Measurements from ENCODE around the gene HACD3. TPM values are rescaled to one million over a fixed set of nuclear protein-coding genes. Genes with fewer than 3 reads are reported as not detected.

The HACD3 gene
- polyA plus RNA-seq, 1 of the 3 experiments (the other 2 are of a cell fraction), result 45.7 TPM

DNA sequence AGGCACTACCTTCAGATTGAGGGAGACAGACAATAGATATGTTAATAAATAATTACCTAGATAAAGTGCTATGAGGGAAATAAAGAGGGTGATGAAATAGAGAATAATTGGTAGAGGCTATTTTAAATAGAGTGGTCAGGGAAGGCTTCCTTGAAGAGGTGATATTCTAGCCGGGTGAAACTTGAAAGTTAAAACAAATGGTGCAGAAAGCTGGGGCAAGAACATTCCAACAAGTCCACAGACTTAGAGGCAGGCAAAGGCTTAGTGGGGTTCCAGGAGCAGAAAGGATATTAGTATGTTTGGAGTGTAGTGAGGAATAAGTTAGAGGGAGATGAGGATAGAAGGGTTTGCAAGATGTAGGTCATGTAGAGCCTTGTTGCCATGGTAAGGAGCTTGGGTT is 10.1 kb downstream of the HACD3 start:
- H4K20me1 ChIP-seq (ENCODE audit: insufficient read depth), result peaks cover 51% of the 10 kb centered on the region
- POLR2A ChIA-PET, result interaction anchor here (0.8 kb wide), 1 partner anchor 10 kb away, joined by 3 read pairs; the partner anchor contains the start of gene HACD3

DNA sequence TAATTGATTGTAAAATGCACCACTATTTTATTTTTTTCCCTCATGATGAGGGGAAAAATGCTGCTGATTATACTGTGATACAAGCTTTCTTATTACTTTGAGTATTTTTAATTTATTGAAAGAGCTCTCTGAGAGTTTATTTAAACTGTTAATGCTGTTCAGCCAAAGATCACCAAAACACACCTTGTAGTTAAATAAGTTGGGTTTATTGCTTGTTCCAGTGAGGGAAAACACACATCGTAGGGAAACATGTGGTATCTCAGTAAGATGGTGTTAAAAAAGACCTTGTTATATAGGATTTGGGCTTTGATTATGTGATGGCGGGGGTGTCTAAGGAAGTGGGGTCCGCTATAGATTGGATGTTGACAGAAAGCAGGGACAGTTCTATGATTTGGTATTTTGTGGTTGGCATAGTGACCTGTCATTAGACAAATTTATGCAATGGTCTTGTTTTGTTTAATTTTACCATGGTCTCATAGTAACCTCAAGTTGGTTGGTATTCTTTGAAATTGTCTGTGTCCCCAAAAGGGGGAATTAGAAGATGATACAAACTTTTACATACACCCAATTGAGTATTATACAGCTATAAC is 11.1 kb downstream of the HACD3 start:
- no peak overlapping the region for H3K9ac ChIP-seq
- H3K9me3 ChIP-seq, result no peaks in the 10 kb centered on the region
- no peaks in the 10 kb centered on the region; the same call in 1 of the 2 replicates for H3K9me2 ChIP-seq
- no peaks in the 10 kb centered on the region for H3F3A ChIP-seq (replicated peaks; ENCODE audit: insufficient read depth)
- peaks cover 0 to 9% of the 10 kb centered on the region in 2 experiments for H3K36me3 ChIP-seq (replicated peaks in 1 of 2; ENCODE audit: control insufficient read depth in 1 of 2, insufficient read depth in 2 of 2, low read length in 1 of 2)
- no peak overlapping the region for H2AFZ ChIP-seq (ENCODE audit: low read depth)
- H3K27me3 ChIP-seq (ENCODE audit: insufficient read depth), result no peaks in the 10 kb centered on the region
- H4K20me1 ChIP-seq (ENCODE audit: insufficient read depth), result peaks cover 48% of the 10 kb centered on the region
- WGBS (ENCODE audit: low lambda C conversion rate), result 92% methylated on average over 3 of the region's 3 CpGs
- no peak overlapping the region for H3K4me2 ChIP-seq
- H3K79me2 ChIP-seq (ENCODE audit: insufficient read depth), result peaks cover 97% of the 10 kb centered on the region
- CTCF ChIA-PET, result no interaction called here
- no peak overlapping the region for H3K27ac ChIP-seq (ENCODE audit: low read depth in 2 of 2, low read length in 1 of 2)
- H3K4me1 ChIP-seq (ENCODE audit: control insufficient read depth in 1 of 2, insufficient read depth in 2 of 2, low read depth in 1 of 2, low read length in 1 of 2), result no peaks in the 10 kb centered on the region; a peak in 2 of 4 replicates
- no peak overlapping the region for H3K4me3 ChIP-seq (ENCODE audit: low read depth in 2 of 2, low read length in 1 of 2)
- POLR2A ChIA-PET, result no interaction called here
- no peak for DNase-seq
- TF ChIP-seq CTCF (IDR thresholded peaks at IDR 0.05) (no peak), RCOR1 (IDR thresholded peaks at IDR 0.05; ENCODE audit: low read length) (no peak), MEF2A (IDR thresholded peaks at IDR 0.05; ENCODE audit: borderline replicate concordance, low read depth) (no peak), TEAD4 (IDR thresholded peaks at IDR 0.05; ENCODE audit: borderline replicate concordance, insufficient read depth) (no peak), TCF12 (IDR thresholded peaks at IDR 0.05) (no peak), NFIC (IDR thresholded peaks at IDR 0.05; ENCODE audit: borderline replicate concordance) (no peak), IRF3 (IDR thresholded peaks at IDR 0.05; ENCODE audit: low read depth, low read length) (no peak), MXI1 (IDR thresholded peaks at IDR 0.05; ENCODE audit: low read depth, low read length) (no peak)
- TF ChIP-seq, protein P1, sequence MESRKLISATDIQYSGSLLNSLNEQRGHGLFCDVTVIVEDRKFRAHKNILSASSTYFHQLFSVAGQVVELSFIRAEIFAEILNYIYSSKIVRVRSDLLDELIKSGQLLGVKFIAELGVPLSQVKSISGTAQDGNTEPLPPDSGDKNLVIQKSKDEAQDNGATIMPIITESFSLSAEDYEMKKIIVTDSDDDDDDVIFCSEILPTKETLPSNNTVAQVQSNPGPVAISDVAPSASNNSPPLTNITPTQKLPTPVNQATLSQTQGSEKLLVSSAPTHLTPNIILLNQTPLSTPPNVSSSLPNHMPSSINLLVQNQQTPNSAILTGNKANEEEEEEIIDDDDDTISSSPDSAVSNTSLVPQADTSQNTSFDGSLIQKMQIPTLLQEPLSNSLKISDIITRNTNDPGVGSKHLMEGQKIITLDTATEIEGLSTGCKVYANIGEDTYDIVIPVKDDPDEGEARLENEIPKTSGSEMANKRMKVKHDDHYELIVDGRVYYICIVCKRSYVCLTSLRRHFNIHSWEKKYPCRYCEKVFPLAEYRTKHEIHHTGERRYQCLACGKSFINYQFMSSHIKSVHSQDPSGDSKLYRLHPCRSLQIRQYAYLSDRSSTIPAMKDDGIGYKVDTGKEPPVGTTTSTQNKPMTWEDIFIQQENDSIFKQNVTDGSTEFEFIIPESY (IDR thresholded peaks at IDR 0.05; ENCODE audit: borderline replicate concordance, low read depth), result no peak

More for the DNA sequence above, 10.1 kb downstream of the HACD3 start:
- TF ChIP-seq USF1 (IDR thresholded peaks at IDR 0.05; ENCODE audit: borderline replicate concordance, low read depth), result no peak
- no peak for TF ChIP-seq FOXM1 (IDR thresholded peaks at IDR 0.05; ENCODE audit: low read depth)
- no peak for TF ChIP-seq RAD21 (IDR thresholded peaks at IDR 0.05; ENCODE audit: low read length)
- no peak for TF ChIP-seq RCOR1 (IDR thresholded peaks at IDR 0.05; ENCODE audit: low read length)
- no peak for TF ChIP-seq FOXJ3 (CRISPR knock-in tag; IDR thresholded peaks at IDR 0.05)
- TF ChIP-seq, protein P2, sequence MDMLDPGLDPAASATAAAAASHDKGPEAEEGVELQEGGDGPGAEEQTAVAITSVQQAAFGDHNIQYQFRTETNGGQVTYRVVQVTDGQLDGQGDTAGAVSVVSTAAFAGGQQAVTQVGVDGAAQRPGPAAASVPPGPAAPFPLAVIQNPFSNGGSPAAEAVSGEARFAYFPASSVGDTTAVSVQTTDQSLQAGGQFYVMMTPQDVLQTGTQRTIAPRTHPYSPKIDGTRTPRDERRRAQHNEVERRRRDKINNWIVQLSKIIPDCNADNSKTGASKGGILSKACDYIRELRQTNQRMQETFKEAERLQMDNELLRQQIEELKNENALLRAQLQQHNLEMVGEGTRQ (IDR thresholded peaks at IDR 0.05; ENCODE audit: borderline replicate concordance, low read depth, low read length), result no peak
- TF ChIP-seq MXI1 (IDR thresholded peaks at IDR 0.05; ENCODE audit: low read depth, low read length), result no peak
- no peak for TF ChIP-seq FOSL2 (IDR thresholded peaks at IDR 0.05; ENCODE audit: borderline replicate concordance, low read depth)
- TF ChIP-seq CHD2 (IDR thresholded peaks at IDR 0.05; ENCODE audit: low read length, partially characterized antibody), result no peak
- no peak for TF ChIP-seq POLR2AphosphoS5 (IDR thresholded peaks at IDR 0.05; ENCODE audit: low read depth, low read length)
- no peak for TF ChIP-seq EZH2phosphoT487 (IDR thresholded peaks at IDR 0.05; ENCODE audit: borderline replicate concordance, low read depth)
- TF ChIP-seq TAF1 (IDR thresholded peaks at IDR 0.05; ENCODE audit: borderline replicate concordance, low read depth, low read length), result no peak
- TF ChIP-seq ELF1 (IDR thresholded peaks at IDR 0.05), result no peak
- TF ChIP-seq SIN3A (IDR thresholded peaks at IDR 0.05; ENCODE audit: borderline replicate concordance, low read depth, low read length), result no peak
- no peak for TF ChIP-seq RFX5 (IDR thresholded peaks at IDR 0.05; ENCODE audit: low read length)
- Histone ChIP-seq H3K9ac (no peak overlapping the region), H3K4me3 (ENCODE audit: low read depth in 2 of 2, low read length in 1 of 2) (no peak overlapping the region), H3K79me2 (ENCODE audit: insufficient read depth) (peaks cover 97% of the 10 kb centered on the region), H3K9me2 (no peaks in the 10 kb centered on the region), H3K4me1 (ENCODE audit: control insufficient read depth in 1 of 2, insufficient read depth in 2 of 2, low read depth in 1 of 2, low read length in 1 of 2) (no peaks in the 10 kb centered on the region; a peak in 2 of 4 replicates), H3F3A (replicated peaks; ENCODE audit: insufficient read depth) (no peaks in the 10 kb centered on the region), H3K4me2 (no peak overlapping the region), H3K36me3 (replicated peaks in 1 of 2; ENCODE audit: control insufficient read depth in 1 of 2, insufficient read depth in 2 of 2, low read length in 1 of 2) (peaks cover 0 to 9% of the 10 kb centered on the region in 2 experiments), H3K9me3 (no peaks in the 10 kb centered on the region), H3K27ac (ENCODE audit: low read depth in 2 of 2, low read length in 1 of 2) (no peak overlapping the region), H2AFZ (ENCODE audit: low read depth) (no peak overlapping the region), H3K27me3 (ENCODE audit: insufficient read depth) (no peaks in the 10 kb centered on the region)
- WGBS (ENCODE audit: low lambda C conversion rate), result 100% methylated on average over 1 of the region's 1 CpG
- CTCF ChIA-PET, result no interaction called here
- no peak for DNase-seq

Data from SK-N-SH (cell line).